ENCODE data around the gene PTPN23.

The PTPN23 gene

GRCh38 chr3:47385796-47386195 lies 5.0 kb downstream of the PTPN23 start:
- CTCF ChIA-PET, result no interaction called here
- DNase-seq (ENCODE audit: extremely low spot score), result no peak
- POLR2A ChIA-PET, result no interaction called here
- TF ChIP-seq CTBP1 (IDR thresholded peaks at IDR 0.05; ENCODE audit: borderline replicate concordance) (no peak), SUZ12 (IDR thresholded peaks at IDR 0.05) (no peak), SP1 (IDR thresholded peaks at IDR 0.05) (no peak), LEF1 (IDR thresholded peaks at IDR 0.05; ENCODE audit: borderline replicate concordance) (no peak)

GRCh38 chr3:47392933-47393332 lies 12.1 kb downstream of the PTPN23 start:
- no peak for TF ChIP-seq ARNT (IDR thresholded peaks at IDR 0.05)
- no peak for TF ChIP-seq PKNOX1 (IDR thresholded peaks at IDR 0.05)
- no peak for TF ChIP-seq FOXK2 (IDR thresholded peaks at IDR 0.05)
- TF ChIP-seq SP1 (IDR thresholded peaks at IDR 0.05), result no peak
- no peak for TF ChIP-seq FOXA1 (IDR thresholded peaks at IDR 0.05)
- no peak for TF ChIP-seq HDGF (IDR thresholded peaks at IDR 0.05; ENCODE audit: borderline replicate concordance)
- no peak for TF ChIP-seq FOXM1 (IDR thresholded peaks at IDR 0.05; ENCODE audit: borderline replicate concordance)
- TF ChIP-seq LEF1 (IDR thresholded peaks at IDR 0.05; ENCODE audit: borderline replicate concordance), result no peak
- TF ChIP-seq BHLHE40 (IDR thresholded peaks at IDR 0.05; ENCODE audit: borderline replicate concordance), result no peak
- no peak for TF ChIP-seq SUZ12 (IDR thresholded peaks at IDR 0.05)
- TF ChIP-seq TARDBP (IDR thresholded peaks at IDR 0.05), result no peak
- no peak for TF ChIP-seq NFRKB (IDR thresholded peaks at IDR 0.05)
- no peak for TF ChIP-seq L3MBTL2 (conservative IDR thresholded peaks at IDR 0.05)
- no peak for TF ChIP-seq ZNF384 (IDR thresholded peaks at IDR 0.05)
- no peak for TF ChIP-seq ELF4 (IDR thresholded peaks at IDR 0.05)
- TF ChIP-seq CTBP1 (IDR thresholded peaks at IDR 0.05; ENCODE audit: borderline replicate concordance), result no peak
- POLR2A ChIA-PET, result no interaction called here
- CTCF ChIA-PET, result no interaction called here
- no peak for DNase-seq (ENCODE audit: extremely low spot score)

GRCh38 chr3:47394140-47394870 lies 13.5 kb downstream of the PTPN23 start:
- TF ChIP-seq FOXM1 (IDR thresholded peaks at IDR 0.05; ENCODE audit: borderline replicate concordance), result no peak
- TF ChIP-seq ARNT (IDR thresholded peaks at IDR 0.05), result no peak
- no peak for TF ChIP-seq NFRKB (IDR thresholded peaks at IDR 0.05)
- TF ChIP-seq BHLHE40 (IDR thresholded peaks at IDR 0.05; ENCODE audit: borderline replicate concordance), result no peak
- TF ChIP-seq TARDBP (IDR thresholded peaks at IDR 0.05), result no peak
- no peak for TF ChIP-seq SUZ12 (IDR thresholded peaks at IDR 0.05)
- TF ChIP-seq CTBP1 (IDR thresholded peaks at IDR 0.05; ENCODE audit: borderline replicate concordance), result no peak
- no peak for TF ChIP-seq SP1 (IDR thresholded peaks at IDR 0.05)
- no peak for TF ChIP-seq L3MBTL2 (conservative IDR thresholded peaks at IDR 0.05)
- no peak for TF ChIP-seq LEF1 (IDR thresholded peaks at IDR 0.05; ENCODE audit: borderline replicate concordance)
- TF ChIP-seq FOXK2 (IDR thresholded peaks at IDR 0.05), result no peak
- TF ChIP-seq PKNOX1 (IDR thresholded peaks at IDR 0.05), result no peak
- no peak for TF ChIP-seq ELF4 (IDR thresholded peaks at IDR 0.05)
- TF ChIP-seq HDGF (IDR thresholded peaks at IDR 0.05; ENCODE audit: borderline replicate concordance), result no peak
- TF ChIP-seq FOXA1 (IDR thresholded peaks at IDR 0.05), result no peak
- no peak for TF ChIP-seq ZNF384 (IDR thresholded peaks at IDR 0.05)
- ChIA-PET POLR2A (interaction anchor here (0.9 to 2.8 kb wide), 3 partner anchors 14 to 17 kb away, joined by 3 to 11 read pairs (median 3); partner anchors contain the start of gene PTPN23), CTCF (interaction anchor here (0.8 kb wide), 1 partner anchor 27 kb away, joined by 4 read pairs; no protein-coding TSS in a partner anchor)
- no peak for DNase-seq (ENCODE audit: extremely low spot score)

- ChIA-PET POLR2A (interaction anchor here (0.9 to 2.8 kb wide), 3 partner anchors 14 to 18 kb away, joined by 3 to 11 read pairs (median 3); partner anchors contain the start of gene PTPN23), CTCF (interaction anchor here (0.8 kb wide), 1 partner anchor 26 kb away, joined by 4 read pairs; no protein-coding TSS in a partner anchor)
- TF ChIP-seq LEF1 (IDR thresholded peaks at IDR 0.05; ENCODE audit: borderline replicate concordance), result no peak
- DNase-seq (ENCODE audit: extremely low spot score), result no peak
These were observed 14.1 kb downstream of the PTPN23 start for GRCh38 chr3:47394881-47395280.

- CTCF ChIA-PET, result interaction anchor here (0.6 kb wide), 1 partner anchor 35 kb away, joined by 3 read pairs; no protein-coding TSS in a partner anchor
- no peak for TF ChIP-seq LEF1 (IDR thresholded peaks at IDR 0.05; ENCODE audit: borderline replicate concordance)
- TF ChIP-seq NFRKB (IDR thresholded peaks at IDR 0.05), result no peak
- no peak for TF ChIP-seq SUZ12 (IDR thresholded peaks at IDR 0.05)
- no peak for TF ChIP-seq FOXA1 (IDR thresholded peaks at IDR 0.05)
- TF ChIP-seq FOXM1 (IDR thresholded peaks at IDR 0.05; ENCODE audit: borderline replicate concordance), result no peak
- TF ChIP-seq ZNF384 (IDR thresholded peaks at IDR 0.05), result no peak
- TF ChIP-seq HDGF (IDR thresholded peaks at IDR 0.05; ENCODE audit: borderline replicate concordance), result no peak
- POLR2A ChIA-PET, result no interaction called here
- DNase-seq (ENCODE audit: extremely low spot score), result no peak
These were observed 17.4 kb downstream of the PTPN23 start for GRCh38 chr3:47398228-47398627.

GRCh38 chr3:47399016-47399415 lies 18.2 kb downstream of the PTPN23 start:
- no peak for TF ChIP-seq ARNT (IDR thresholded peaks at IDR 0.05)
- no peak for TF ChIP-seq BHLHE40 (IDR thresholded peaks at IDR 0.05; ENCODE audit: borderline replicate concordance)
- no peak for TF ChIP-seq PKNOX1 (IDR thresholded peaks at IDR 0.05)
- TF ChIP-seq FOXK2 (IDR thresholded peaks at IDR 0.05), result no peak
- ChIA-PET CTCF (no interaction called here), POLR2A (interaction anchor here (0.6 to 1.7 kb wide), 2 partner anchors 18 to 757 kb away, joined by 3 to 4 read pairs; partner anchors contain the start of gene PTPN23)
- DNase-seq (ENCODE audit: extremely low spot score), result no peak
